Inferior parietal cortex (tissue), 1 donor: ENCODE results near the gene RBPJ.
"Not testable (repeated sequence)": the region's sequence is repeated elsewhere in the genome, so short reads cannot be mapped to it uniquely, and the experiment has no call there.

Source experiments
- DNase-seq: peaks from one replicate; pipeline ENCODE4 v3.0.0-alpha.2; 2016; ENCODE audit errors: extremely low spot score

Gene RBPJ

DNA sequence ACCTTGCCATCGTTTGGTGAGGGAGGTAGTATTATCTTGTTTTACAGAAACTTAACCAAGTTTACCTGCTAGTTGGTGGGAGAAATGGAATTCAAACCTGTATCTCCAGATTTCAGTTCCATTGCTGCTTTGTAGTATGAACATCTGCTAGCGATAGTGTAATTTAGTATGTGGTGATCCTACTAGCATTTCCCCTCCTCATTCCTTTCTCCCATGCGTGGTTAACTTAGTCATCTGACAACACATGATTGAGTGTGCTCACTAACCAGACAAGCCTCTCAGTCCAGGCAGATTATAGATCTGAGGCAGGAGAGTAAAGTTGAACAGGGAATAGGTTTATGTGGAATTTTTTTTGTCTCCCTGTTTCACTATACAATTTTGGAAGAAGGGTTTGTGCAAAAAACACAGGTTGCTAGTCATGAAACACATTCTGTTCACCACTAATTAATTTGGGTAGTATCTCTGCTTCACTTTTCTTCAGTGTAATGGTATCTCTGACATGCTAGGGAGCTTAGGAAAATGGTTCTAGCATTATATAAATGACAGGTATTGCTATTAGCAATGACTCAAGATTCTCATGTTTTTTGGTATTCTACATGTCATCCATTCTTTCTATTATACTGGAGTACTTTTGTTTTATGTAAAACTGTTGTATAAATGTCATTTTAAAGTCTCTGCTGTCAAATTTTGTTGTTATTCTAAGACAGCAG lies 21.7 kb downstream of the RBPJ start:
- DNase-seq, result peak; percentile 21

DNA sequence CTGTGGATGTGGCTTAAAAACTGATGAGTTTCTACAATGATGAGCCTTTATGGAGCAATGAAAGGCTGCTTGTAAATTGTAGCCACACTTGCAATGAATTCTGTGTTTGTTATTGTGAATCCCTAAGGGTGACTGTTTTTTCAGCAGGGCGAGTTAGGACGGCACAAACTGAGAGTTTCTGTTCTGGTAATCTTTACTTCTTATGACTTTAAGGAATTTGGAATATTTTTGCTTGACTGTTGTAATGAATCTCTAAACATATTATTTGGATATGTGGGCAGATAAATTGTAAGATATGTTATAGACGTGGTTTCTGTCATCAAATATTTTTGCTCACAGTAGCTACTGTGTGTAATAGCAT lies 22.2 kb downstream of the RBPJ start:
- DNase-seq, result peak; percentile 75

DNA sequence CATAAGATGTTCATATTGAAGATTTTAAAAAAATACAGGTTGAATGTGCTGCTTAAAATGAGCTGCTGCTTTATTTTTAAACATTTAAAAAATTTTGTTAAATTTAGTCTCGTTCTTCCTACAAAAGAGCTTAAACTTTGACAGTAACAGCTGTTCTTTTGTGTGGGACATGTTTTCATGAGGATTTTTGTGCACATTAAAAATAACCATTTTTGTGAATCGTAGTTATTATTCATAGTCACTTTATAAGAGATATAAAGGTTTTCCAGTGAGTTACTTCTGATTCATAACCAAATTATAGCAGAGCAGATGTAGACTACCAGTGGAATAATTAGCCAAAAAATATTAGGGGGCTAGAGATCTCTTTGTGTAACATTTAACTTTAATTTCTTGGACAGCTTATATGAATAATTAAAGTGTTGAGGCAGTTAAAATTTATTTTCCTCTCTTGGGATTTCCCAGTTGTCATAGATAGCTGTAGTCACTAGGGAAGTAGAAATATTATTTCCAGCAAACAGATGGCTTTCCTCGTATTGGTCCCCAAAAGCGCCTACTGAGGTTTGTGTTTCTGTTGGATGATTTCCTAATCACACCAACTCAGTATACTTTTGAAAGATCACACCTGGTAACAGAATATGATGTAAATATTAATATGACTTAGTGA lies 24.2 kb downstream of the RBPJ start:
- no peak for DNase-seq

DNA sequence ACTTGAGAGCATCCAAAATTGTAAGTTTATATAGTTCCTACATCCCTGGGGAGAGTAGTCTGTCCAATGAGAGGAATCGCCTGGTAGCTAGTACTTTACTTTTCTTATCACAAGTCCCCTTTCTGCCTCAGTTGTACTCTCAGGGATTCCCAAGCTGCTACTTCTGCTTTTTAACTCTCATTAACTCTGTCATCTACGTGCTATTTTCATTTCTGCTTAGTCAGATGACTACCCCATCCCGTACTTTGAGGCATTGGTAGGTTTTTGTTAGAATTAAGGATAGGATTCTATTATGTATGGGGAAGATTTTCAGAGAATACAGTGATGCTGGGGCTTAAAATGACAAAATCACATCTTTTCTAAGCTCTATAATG lies 24.7 kb downstream of the RBPJ start:
- DNase-seq, result no peak

DNA sequence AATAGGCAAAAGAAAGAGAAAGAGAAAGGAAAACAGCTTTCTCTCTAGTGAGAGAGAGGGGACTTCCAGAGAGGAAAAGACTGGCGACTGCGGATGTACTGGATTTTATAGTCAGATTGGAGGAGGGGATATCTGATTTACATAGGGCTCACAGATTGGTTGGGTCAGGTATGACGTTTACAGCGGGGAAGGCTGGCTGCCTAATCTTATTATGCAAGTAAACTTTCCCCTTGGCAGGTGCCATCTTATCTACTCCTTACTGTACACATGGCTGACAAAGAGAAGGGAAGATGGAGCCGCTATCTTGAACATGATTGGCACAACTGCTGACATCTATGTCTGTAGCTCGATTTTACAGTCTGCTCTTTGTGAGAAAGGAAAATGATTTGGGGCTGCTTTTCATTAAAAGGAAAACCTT lies 25.4 kb downstream of the RBPJ start:
- DNase-seq, result no peak

DNA sequence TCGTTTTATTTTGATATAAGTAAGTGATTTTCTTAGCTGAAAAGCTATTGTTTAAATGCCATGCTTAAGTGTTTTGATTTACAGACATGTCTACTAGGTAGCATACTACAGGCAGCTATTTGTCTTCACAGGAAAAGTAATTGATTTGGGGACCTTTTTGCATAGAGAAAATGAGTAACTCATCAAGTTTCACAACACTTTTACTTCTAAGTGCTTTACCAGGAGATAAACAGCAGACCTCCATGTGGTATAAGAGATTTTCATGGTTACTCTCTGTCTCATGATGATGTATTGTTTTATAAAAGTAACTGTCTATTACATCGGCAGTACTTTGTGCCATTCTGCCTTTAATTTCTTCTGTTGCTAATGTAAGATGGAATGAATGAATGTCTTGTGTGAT lies 28.7 kb downstream of the RBPJ start:
- DNase-seq, result no peak

DNA sequence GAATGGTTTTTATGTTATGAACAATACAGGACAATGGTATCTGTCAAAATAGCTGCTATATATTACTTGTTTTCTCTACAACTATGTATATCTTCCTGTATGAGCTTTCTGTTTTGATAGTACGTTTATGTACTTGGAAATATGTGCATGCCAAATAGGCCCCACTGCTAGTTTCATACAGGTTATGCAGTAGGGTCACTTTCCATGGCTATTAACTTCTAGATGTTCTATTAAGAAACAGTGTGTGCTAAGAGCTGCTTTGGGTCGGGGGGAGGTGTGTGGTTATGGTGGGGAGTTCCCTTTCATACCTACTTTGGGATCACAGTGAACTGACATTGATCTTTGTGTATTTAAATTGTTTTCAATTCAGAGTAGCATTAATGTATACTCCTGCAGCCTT lies 30.9 kb downstream of the RBPJ start:
- DNase-seq, result no peak

DNA sequence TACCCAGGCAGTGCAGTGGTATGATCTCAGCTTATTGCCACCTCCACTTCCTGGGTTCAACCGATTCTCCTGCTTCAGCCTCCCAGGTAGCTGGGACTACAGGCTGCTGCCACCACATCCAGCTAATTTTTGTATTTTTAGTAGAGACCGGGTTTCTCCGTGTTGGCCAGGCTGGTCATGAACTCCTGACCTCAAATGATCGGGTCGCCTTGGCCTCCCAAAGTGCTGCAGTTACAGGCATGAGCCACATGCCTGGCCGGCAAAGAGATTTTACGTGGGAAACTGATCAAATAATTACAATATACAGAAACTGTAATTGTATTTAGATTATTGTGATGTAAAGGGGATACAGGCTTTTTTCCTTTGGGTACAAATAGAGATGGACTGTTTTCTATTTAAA lies 33.7 kb downstream of the RBPJ start:
- DNase-seq, result no peak

DNA sequence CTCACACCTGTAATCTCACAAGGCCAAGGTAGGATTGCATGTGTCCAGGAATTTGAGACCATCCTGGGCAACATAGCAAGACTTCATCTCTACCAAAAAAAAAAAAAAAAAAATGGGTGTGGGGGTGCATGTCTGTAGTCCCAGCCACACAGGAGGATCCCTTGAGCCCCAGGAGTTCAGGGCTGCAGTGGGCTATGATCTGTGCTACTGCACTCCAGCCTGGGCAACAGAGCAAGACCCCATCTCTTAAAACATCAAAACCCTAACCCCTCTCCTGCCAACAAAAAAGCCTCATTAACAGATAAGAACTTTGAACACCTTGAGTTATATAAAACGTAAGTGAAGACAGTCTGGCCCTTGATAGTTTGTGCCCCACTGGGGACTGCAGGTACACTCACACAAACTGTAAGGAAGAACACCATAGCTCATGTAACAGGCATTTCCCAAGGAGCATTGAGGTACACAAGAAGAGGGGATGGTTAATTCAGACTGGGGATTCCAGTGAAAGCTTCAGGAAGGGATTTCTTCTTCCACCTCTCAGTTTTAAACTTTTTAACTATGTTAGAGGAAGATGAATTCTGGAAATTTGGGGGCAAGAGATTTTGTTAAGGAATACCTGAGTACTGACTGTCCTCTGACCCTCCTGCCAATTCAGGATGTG lies 34.7 kb downstream of the RBPJ start:
- no peak for DNase-seq

DNA sequence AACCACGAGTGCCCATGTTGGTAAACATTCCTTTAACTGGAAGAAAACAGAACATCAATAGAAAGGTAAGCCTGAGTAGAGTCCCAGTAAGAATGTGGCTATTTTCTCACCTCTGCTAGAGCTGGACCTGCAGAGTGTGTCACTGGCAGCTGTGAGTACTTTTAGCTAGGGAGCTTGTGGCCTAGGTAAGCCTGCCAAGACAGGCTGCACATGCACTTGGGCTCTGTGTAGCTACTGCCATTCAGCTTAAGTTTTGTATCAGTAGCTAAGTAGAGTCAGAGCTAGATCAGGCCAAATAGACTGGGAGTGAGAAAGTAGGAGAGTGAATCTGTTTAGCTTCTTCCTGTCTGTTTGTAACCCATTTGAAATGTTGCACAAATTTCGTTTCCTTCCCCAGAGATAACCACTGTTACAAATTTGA lies 35.3 kb downstream of the RBPJ start:
- no peak for DNase-seq

DNA sequence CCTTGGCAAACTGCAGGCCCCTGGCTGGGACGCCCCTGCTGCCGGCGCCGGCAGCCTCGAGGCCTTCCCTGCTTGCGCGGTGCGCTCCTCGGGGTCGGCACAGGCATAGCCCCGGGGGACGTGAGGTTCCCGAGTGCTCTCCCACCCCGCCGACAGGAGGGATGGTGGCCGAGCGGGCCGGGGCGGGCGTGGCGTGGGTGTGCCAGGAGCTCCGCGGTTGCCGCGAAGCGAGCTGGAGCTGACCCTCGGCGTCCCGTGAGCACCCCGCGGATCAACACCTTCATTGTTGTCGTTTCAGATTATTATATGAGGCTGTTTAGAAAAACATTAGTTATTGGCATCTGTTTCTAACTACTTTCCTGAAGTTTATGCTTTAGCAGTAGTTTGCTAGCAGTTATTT lies 38.7 kb downstream of the RBPJ start:
- DNase-seq, result not testable (repeated sequence)

DNA sequence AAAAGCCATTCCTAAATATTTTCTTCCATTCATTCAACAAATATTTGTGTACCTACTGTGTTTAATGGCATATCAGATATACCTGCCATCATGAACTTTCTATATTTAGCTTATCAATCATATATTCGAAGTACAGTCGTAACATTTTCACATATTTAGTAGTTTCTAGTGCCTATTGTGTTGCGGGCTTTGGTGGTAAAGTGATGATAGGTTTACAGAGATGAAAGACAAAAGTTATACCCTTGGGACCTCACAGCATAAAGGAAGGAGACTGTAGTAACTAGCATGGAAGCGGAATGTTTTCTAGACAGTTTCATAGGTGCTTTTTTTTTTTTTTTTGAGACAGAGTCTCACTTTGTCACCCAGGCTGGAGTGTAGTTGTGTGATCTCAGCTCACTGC lies 39.5 kb downstream of the RBPJ start:
- DNase-seq, result no peak

DNA sequence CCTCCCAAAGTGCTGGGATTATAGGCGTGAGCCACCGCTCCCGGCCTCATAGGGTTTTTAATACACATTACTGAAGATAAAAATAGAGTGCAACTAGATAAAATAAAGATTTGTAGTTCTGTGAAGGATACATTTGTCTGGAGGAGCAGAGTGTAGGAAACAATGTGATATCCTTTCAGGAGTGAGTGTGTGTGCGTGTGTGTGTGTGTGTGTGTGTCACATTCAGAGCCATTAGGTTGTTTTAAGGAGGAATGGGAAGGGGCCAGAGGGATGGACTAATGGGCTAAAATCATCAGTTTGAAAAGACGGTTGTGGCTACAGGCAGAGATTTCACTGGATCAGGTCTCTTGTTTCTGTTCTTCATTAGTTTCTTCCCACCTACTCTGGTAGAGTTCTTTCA lies 40.0 kb downstream of the RBPJ start:
- no peak for DNase-seq

DNA sequence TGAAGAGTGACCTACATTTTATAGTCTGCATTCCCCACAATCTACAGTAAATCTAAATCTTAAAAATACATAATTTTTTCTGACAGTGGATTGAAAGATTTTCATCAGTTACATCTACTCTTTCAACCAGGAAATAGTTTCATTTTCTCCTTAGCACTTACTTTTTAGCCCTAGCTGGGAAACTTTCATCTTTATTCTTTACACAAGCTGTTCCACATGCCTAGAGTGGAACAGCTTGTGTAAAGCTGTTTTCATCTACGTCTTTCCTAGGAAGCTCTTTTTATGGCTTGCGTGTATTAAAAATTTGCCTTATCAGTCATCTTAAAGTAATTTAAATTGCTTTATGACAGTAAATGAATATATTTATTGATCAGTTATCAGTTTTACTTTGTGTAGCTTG lies 40.5 kb downstream of the RBPJ start:
- DNase-seq, result no peak

DNA sequence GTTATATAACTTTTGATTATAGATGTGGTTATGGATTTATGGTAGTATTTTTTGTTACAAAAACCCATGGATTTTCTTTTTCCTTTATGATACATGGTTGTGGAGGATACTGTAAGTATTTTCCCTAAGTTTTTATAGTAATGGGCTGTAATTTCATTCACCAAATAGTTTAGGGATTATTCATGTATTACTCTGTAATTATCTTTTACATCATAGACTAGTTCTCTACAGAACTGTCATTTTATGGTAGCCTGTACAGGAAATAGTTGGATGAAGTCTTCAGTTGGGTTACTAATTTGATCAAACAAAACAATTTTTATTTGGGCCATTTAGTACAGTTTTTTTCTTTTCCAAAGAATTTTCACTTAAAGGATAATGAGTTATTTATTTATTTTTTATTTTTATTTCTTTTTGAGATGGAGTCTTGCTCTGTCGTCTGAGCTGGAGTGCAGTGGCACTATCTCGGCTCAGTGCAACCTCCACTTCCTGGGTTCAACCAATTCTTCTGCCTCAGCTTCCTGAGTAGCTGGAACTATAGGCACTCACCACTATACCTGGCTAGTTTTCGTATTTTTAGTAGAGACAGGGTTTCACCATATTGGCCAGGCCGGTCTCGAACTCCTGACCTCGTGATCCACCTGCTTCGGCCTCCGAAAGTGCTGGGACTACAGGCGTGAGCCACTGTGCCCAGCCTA lies 42.1 kb downstream of the RBPJ start:
- DNase-seq, result no peak

DNA sequence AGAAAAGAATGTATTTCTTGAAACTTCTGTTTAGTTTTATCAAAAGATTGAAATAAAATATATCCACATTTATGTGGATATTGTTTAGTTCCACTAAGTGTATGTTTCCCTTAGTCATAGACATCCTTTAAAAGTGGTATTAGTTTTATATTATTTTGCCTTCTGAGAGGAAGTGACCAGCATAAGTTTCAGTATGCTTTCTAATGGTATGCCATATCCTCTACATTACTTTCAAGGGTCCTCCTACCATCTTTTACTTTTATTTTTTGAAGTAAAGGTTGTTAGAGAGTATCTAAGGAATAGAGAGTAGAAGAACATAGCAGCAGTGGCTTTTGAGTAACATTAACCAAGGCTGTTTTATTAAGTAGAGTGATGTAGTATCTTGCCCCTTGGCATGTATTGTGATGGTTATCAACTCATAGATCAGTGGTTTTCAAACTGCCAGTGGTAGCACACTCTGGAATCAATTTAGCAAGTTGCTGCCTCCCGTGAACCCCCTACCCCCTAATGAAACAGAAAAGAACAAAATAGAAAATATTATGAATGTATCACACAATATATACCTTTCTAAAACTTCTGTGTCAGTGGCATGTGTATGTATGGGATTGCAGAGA lies 44.8 kb downstream of the RBPJ start:
- no peak for DNase-seq

DNA sequence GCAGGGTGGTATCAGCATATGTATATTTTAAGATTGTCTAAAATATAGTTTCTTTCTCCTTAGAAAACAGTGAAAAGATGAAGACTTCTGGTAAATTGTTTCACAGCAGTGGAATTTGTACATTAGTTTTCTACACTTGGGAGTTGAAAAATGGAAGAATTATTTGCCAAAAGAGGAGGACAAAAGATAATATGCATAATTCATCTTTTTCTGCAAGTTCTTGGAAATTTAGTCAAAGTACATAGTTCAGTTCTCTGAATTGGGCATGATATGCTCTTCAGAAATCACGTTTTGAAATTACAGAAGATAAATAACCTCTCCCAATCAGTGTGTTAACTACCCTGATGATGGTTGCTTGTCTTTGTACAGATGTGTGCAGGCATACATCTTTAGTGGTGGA lies 47.0 kb downstream of the RBPJ start:
- no peak for DNase-seq

DNA sequence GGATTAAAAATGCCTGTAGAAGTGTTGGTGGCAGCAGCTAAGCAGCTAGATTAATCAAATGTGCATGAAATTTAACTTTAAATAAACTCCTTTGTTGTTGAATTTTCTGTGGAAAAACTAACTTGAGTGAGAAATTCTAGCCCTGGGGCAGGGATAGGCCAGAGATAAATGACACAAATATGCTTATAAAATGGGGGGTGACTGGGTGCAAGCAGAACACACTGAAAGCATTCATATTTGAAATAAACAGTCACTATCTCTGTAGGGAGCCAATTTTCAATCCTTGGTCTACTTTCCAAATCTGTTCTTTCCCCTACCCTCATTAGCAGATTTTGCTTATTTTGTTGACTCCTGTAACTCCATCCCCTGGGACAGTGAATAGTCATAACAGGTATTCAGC lies 47.9 kb downstream of the RBPJ start:
- no peak for DNase-seq

DNA sequence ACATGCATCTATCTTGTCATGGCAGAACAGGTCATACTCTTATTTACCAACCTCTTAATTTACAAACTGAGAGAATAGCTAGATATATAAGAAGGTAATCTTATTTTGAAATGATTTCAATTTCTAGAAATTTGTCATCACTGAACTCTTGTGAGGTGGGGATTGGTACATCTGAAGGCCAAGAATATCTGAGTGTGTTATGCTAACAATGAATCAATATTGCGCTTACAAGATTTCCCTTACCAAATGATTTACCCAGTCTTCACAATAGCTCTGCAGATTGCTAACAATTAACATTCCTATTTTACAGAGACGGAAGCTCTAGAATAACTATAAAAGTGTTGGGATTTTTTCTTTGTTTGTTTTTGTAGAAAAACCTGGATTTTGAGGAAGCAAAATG lies 48.3 kb downstream of the RBPJ start:
- no peak for DNase-seq

DNA sequence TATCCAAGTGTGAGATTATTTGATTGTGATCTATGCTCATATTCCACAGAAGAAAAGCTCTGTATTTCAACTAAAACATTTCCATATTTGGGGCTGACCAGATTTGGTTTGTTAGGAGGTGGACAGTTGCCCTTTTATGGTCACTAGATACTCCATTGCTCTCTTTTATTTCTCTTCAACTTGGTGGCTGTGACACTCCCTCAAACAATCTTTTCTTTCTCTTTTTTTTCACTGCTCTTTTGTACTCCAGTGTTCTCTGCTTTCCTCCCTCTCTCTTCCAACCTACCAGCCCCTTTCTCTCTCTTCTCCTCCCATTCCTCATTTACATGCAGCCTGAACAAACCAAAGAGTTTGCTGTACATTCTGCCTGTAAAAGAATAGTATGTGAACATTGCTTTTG lies 48.8 kb downstream of the RBPJ start:
- DNase-seq, result no peak

DNA sequence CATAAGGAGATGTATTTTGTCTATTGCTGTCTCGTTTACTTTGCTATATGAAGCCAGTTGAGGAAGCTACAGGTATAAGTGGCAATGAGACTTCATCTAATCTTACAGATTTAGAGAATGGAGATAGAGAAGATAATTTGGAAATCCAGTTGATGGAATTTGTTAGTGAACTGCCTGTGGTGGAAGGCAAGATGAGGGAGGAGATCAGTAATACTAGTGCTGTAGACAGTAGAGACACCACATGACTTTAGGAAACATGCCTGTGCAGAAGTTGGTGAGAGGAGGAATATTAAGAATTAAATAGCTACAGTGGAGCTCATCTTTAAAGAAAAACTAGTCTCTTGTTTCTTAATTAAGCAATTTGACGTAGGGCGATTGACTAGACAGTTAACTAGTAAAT lies 51.3 kb downstream of the RBPJ start:
- DNase-seq, result no peak

DNA sequence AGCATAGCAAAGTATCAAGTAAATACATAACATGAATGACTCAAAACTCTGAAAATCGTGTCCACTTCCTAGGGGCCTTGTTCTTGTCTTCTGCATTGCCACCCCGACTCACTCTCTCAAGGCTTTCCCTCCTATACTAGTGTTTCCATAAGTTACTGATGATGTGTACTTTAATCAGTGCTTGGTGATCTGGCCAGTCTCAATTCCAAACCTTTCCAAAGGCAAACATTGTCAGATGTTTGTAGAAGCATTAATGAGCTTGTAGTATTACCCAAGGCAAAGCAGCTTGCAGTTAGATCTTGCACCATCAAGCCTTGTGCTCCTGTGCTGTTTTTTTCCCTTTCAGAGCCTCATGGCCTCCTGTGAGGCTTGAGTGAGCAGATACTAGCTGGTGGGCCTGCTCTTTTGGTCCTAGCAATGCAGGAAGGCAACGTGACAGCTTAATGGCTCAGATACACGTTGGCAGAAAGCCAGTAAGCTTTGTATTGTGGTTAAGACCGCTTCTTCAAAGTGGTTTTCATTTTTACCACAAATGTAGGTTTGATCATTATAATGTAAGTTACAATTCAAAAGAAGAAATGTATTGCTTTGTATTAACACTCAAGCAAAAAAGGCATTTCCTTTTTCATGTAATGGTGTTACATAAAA lies 51.8 kb downstream of the RBPJ start:
- no peak for DNase-seq
